Bladder microvascular endothelial cell (primary cell): ENCODE measurements around the gene HFE. TPM values are rescaled to one million over a fixed set of nuclear protein-coding genes. Genes with fewer than 3 reads are reported as not detected.

ENCODE experiments used
- total RNA-seq: library from RNA; depleted of rRNA; stranded (reverse); fragments of >200 nt; gene quantifications from 2 replicates; pipeline ENCODE4 v1.2.3, GENCODE V29; 2014

The HFE gene, protein sequence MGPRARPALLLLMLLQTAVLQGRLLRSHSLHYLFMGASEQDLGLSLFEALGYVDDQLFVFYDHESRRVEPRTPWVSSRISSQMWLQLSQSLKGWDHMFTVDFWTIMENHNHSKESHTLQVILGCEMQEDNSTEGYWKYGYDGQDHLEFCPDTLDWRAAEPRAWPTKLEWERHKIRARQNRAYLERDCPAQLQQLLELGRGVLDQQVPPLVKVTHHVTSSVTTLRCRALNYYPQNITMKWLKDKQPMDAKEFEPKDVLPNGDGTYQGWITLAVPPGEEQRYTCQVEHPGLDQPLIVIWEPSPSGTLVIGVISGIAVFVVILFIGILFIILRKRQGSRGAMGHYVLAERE
- total RNA-seq: 2.6 and 3.6 TPM in 2 replicates

DNA sequence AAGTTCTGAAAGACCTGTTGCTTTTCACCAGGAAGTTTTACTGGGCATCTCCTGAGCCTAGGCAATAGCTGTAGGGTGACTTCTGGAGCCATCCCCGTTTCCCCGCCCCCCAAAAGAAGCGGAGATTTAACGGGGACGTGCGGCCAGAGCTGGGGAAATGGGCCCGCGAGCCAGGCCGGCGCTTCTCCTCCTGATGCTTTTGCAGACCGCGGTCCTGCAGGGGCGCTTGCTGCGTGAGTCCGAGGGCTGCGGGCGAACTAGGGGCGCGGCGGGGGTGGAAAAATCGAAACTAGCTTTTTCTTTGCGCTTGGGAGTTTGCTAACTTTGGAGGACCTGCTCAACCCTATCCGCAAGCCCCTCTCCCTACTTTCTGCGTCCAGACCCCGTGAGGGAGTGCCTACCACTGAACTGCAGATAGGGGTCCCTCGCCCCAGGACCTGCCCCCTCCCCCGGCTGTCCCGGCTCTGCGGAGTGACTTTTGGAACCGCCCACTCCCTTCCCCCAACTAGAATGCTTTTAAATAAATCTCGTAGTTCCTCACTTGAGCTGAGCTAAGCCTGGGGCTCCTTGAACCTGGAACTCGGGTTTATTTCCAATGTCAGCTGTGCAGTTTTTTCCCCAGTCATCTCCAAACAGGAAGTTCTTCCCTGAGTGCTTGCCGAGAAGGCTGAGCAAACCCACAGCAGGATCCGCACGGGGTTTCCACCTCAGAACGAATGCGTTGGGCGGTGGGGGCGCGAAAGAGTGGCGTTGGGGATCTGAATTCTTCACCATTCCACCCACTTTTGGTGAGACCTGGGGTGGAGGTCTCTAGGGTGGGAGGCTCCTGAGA lies at the start of gene HFE:
TSS of gene HFE (plus strand) at position 146 of the 832 bp plus-strand sequence. CDS start at position 158, 12 bp downstream.

Other genes with a start within 250 kb of the HFE start
- not detected in 2 replicates for gene SLC17A3, start 213.2 kb upstream of the HFE start, total RNA-seq
- not detected in 2 replicates for gene SLC17A2, start 156.7 kb upstream of the HFE start, total RNA-seq
- gene TRIM38, start 124.6 kb upstream of the HFE start, total RNA-seq: 6.8 and 8.2 TPM in 2 replicates